Measurements from ENCODE around the gene EMD. TPM values are rescaled to one million over a fixed set of nuclear protein-coding genes. Genes with fewer than 3 reads are reported as not detected.

The EMD gene
- total and polyA plus RNA-seq, 7 donors = 61.1 to 101 (median 78.2) TPM

- Histone ChIP-seq H3K27ac (no peak overlapping the region), H3K4me3 (no peak overlapping the region), H3K4me1 (peaks cover 3% of the 10 kb centered on the region), H3K9me3 (no peaks in the 10 kb centered on the region), H3K27me3 (ENCODE audit: insufficient read depth in 3 of 3, low read length in 2 of 3) (no peaks in the 10 kb centered on the region), H3K36me3 (ENCODE audit: insufficient read depth in 1 of 2, low read depth in 1 of 2) (peaks cover 0 to 43% of the 10 kb centered on the region in 2 donors)
- 78 to 83% (median 81%) methylated on average over 17 to 20 of the region's 20 CpGs for WGBS, 3 donors
- ATAC-seq = no peak
- intact Hi-C loops (cut with DNase I) = no loop called here
- no peak for DNase-seq
- TF ChIP-seq CTCF (IDR thresholded peaks at IDR 0.05) = no peak
These were observed 15.2 kb upstream of the EMD start for GRCh38 chrX:154363706-154364439.

GRCh38 chrX:154365052-154365600 is 14.0 kb upstream of the EMD start:
- Histone ChIP-seq H3K9me3 (no peaks in the 10 kb centered on the region), H3K4me1 (peaks cover 3% of the 10 kb centered on the region), H3K36me3 (ENCODE audit: insufficient read depth in 1 of 2, low read depth in 1 of 2) (peaks cover 0 to 30% of the 10 kb centered on the region in 2 donors), H3K4me3 (no peak overlapping the region), H3K27me3 (ENCODE audit: insufficient read depth in 3 of 3, low read length in 2 of 3) (no peaks in the 10 kb centered on the region), H3K27ac (no peak overlapping the region)
- WGBS, 3 donors = 66 to 72% (median 67%) methylated on average over 8 to 20 of the region's 20 CpGs
- intact Hi-C loops (cut with DNase I) = no loop called here
- no peak for TF ChIP-seq CTCF (IDR thresholded peaks at IDR 0.05)
- DNase-seq (no peak), ATAC-seq (no peak)

DNA sequence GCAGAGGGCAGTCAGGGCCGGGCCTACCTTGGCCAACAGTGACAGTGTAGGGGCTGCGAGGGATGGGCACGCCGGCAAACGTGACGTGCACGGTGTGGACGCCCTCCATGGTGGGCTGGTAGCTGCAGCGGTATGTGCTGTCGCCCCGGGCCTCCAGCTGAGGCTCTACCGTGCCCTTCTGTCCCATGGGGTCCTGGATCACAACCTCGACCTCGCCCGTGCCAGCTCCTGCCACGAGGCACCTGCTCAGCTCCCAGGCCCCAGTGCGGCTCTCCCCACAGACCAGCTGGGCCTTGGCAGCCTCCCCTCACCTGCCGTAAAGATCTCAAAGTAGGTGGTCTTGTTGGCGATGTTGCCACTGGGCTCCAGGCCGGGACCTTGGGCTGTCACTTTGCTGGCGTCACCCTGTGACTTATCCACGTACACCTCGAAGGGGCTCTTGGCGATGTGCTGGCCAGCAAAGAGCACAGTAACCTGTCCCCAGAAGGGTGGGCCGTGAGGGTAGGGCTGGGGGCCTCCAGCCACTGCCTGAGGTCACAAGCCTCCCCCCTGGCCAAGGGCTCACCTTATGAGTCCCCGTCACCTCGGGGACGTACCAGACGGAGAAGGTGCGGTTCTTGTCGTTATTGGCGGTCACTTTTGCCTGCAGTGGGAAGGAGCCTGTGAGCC is 13.0 kb upstream of the EMD start:
- WGBS, 3 donors = 75 to 87% (median 81%) methylated on average over 24 to 32 of the region's 32 CpGs
- Histone ChIP-seq H3K9me3 (no peaks in the 10 kb centered on the region), H3K27ac (peak overlapping the region; percentile 23), H3K27me3 (ENCODE audit: insufficient read depth in 3 of 3, low read length in 2 of 3) (no peaks in the 10 kb centered on the region), H3K4me1 (peaks cover 3% of the 10 kb centered on the region), H3K4me3 (no peak overlapping the region), H3K36me3 (ENCODE audit: insufficient read depth in 1 of 2, low read depth in 1 of 2) (peaks cover 0 to 24% of the 10 kb centered on the region in 2 donors)
- intact Hi-C loops (cut with DNase I) = no loop called here
- no peak for TF ChIP-seq CTCF (IDR thresholded peaks at IDR 0.05)
- ATAC-seq = no peak
- no peak for DNase-seq

DNA sequence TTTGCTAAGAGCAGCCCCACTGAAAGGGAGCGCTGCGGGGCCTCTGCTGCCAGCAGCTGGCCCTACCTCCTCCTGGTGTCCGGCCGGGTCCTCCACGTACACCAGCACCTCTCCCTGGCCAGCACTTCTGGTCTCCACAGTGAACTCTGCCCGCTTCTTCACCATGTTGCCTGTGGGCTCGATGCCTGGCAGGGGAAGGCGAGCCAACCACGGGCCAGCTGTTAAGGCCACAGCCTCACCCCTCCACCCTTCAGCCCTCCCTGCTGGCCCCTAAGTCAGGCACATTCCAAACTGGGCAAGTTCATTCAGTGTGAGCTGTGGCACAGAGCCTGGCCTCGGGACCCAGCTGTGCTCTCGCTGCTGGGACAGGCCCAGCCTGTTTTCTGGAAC is 12.4 kb upstream of the EMD start:
- 44 to 57% (median 44%) methylated on average over 5 to 11 of the region's 11 CpGs for WGBS, 3 donors
- Histone ChIP-seq H3K9me3 (no peaks in the 10 kb centered on the region), H3K4me3 (no peak overlapping the region), H3K4me1 (peaks cover 3% of the 10 kb centered on the region), H3K36me3 (ENCODE audit: insufficient read depth in 1 of 2, low read depth in 1 of 2) (peaks cover 0 to 22% of the 10 kb centered on the region in 2 donors), H3K27me3 (ENCODE audit: insufficient read depth in 3 of 3, low read length in 2 of 3) (no peaks in the 10 kb centered on the region), H3K27ac (peak overlapping the region; percentile 23)
- intact Hi-C loops (cut with DNase I) = no loop called here
- DNase-seq = peak in 1 of 2 donors; percentile 64
- ATAC-seq = peak in 3 of 4 donors; percentile 16 to 30 (median 22)
- TF ChIP-seq CTCF (IDR thresholded peaks at IDR 0.05) = no peak
